SK-N-SH (cell line): ENCODE measurements around the gene SRRM2. TPM values are rescaled to one million over a fixed set of nuclear protein-coding genes. Genes with fewer than 3 reads are reported as not detected.
A peak's percentile ranks its signal among the peaks of the same experiment; 100 is the strongest.

ENCODE experiments used
- CTCF ChIA-PET: fragments of 300-600, 350-600 bp; formaldehyde crosslinking; extraction: SDS; loops from one replicate; lab custom pipeline; 2021; lab: Yijun Ruan, JAX
- POLR2A ChIA-PET: fragments of 350-600 bp; sonication (Branson Sonifier 250); formaldehyde crosslinking; extraction: SDS; loops from one replicate; lab custom pipeline; 2020; ENCODE audit warnings: antibody characterized with exemption, inconsistent platforms; lab: Yijun Ruan, JAX
- DNase-seq: peaks from one replicate; pipeline ENCODE4 v3.0.0; 2012
- H2AFZ ChIP-seq: fragments of 200-600 bp; sonication (generic); 2 replicates; pipeline ENCODE4 v1.8.1; 2016; ENCODE audit warnings: antibody characterized with exemption, mild to moderate bottlenecking, low read depth
- H3F3A ChIP-seq: fragments of 200-600 bp; sonication (generic); replicated peaks from 2 replicates; pipeline ENCODE3; 2016; ENCODE audit warnings: antibody characterized with exemption, mild to moderate bottlenecking; ENCODE audit not compliant: insufficient read depth
- H3K27ac ChIP-seq, 2 experiments: fragments of 200-500 bp in 1 of 2; fragments of 200-600 bp in 1 of 2; sonication (Bioruptor generic) in 1 of 2; sonication (generic), shearing (Covaris generic) in 1 of 2; 2 replicates each; pipeline versions ENCODE4 v1.5.1 to v1.6.1; 2014 to 2016; ENCODE audit warnings: low read depth in 2 of 2, inconsistent platforms in 1 of 2, low read length in 1 of 2, mild to moderate bottlenecking in 1 of 2, mixed read lengths in 1 of 2
- H3K27me3 ChIP-seq: fragments of 200-600 bp; sonication (generic), shearing (Covaris generic); 2 replicates; pipeline ENCODE4 v1.6.1; 2016; ENCODE audit warnings: mixed run types; ENCODE audit not compliant: insufficient read depth
- H3K36me3 ChIP-seq, 2 experiments: fragments of 200-500 bp in 1 of 2; fragments of 200-600 bp in 1 of 2; sonication (Bioruptor generic) in 1 of 2; sonication (generic) in 1 of 2; replicated peaks in 1 of 2; 2 replicates each; pipeline versions ENCODE3 to v1.5.1; 2014 to 2016; ENCODE audit warnings: low read length in 1 of 2, mild to moderate bottlenecking in 1 of 2; ENCODE audit not compliant: insufficient read depth in 2 of 2, control insufficient read depth in 1 of 2
- H3K4me1 ChIP-seq, 2 experiments: fragments of 200-500 bp in 1 of 2; fragments of 200-600 bp in 1 of 2; sonication (Bioruptor generic) in 1 of 2; sonication (generic), shearing (Covaris generic) in 1 of 2; 2 replicates each; pipeline versions ENCODE4 v1.5.1 to v1.6.1; 2014 to 2016; ENCODE audit warnings: low read depth in 1 of 2, low read length in 1 of 2, mixed run types in 1 of 2; ENCODE audit not compliant: insufficient read depth in 2 of 2, control insufficient read depth in 1 of 2
- H3K4me2 ChIP-seq: fragments of 200-600 bp; sonication (generic), shearing (Covaris generic); 2 replicates; pipeline ENCODE4 v1.6.1; 2017; ENCODE audit warnings: mixed run types
- H3K4me3 ChIP-seq, 2 experiments: fragments of 200-500 bp in 1 of 2; fragments of 200-600 bp in 1 of 2; sonication (Bioruptor generic) in 1 of 2; sonication (generic), shearing (Covaris generic) in 1 of 2; 2 replicates each; pipeline versions ENCODE4 v1.5.1 to v1.8.1; 2014 to 2016; ENCODE audit warnings: low read depth in 2 of 2, inconsistent platforms in 1 of 2, low read length in 1 of 2, mild to moderate bottlenecking in 1 of 2, mixed read lengths in 1 of 2, moderate library complexity in 1 of 2
- H3K79me2 ChIP-seq: fragments of 200-600 bp; sonication (generic); 2 replicates; pipeline ENCODE4 v1.8.1; 2017; ENCODE audit warnings: mild to moderate bottlenecking; ENCODE audit not compliant: insufficient read depth
- H3K9ac ChIP-seq: fragments of 200-600 bp; sonication (generic); 2 replicates; pipeline ENCODE4 v1.6.1; 2017; ENCODE audit warnings: mixed run types
- H3K9me2 ChIP-seq: fragments of 200-600 bp; sonication (generic); 2 replicates; pipeline ENCODE4 v1.6.1; 2017; ENCODE audit warnings: mixed run types
- H3K9me3 ChIP-seq: fragments of 200-600 bp; sonication (generic); 2 replicates; pipeline ENCODE4 v1.6.1; 2017; ENCODE audit warnings: mixed run types, mild to moderate bottlenecking, moderate library complexity
- H4K20me1 ChIP-seq: fragments of 200-600 bp; sonication (generic); 2 replicates; pipeline ENCODE4 v1.6.1; 2017; ENCODE audit warnings: mild to moderate bottlenecking, mixed run types; ENCODE audit not compliant: insufficient read depth
- CHD2 ChIP-seq: fragments of 150-350 bp; IDR thresholded peaks from 2 replicates; pipeline ENCODE4 v1.6.1; 2018; ENCODE audit warnings: low read length; ENCODE audit not compliant: partially characterized antibody
- ELF1 ChIP-seq: IDR thresholded peaks from 2 replicates; pipeline ENCODE4 v1.4.0; 2012
- EP300 ChIP-seq, 2 experiments: IDR thresholded peaks; 2 replicates each; pipeline versions ENCODE4 v1.4.0 to v1.6.1; 2012; ENCODE audit warnings: borderline replicate concordance in 1 of 2, low read depth in 1 of 2, low read length in 1 of 2
- EZH2phosphoT487 ChIP-seq: fragments of 200-600 bp; sonication (generic); IDR thresholded peaks from 2 replicates; pipeline ENCODE4 v1.6.1; 2017; ENCODE audit warnings: low read depth, mixed run types, mild to moderate bottlenecking, antibody characterized with exemption, moderate library complexity, borderline replicate concordance
- FOSL2 ChIP-seq: IDR thresholded peaks from 2 replicates; pipeline ENCODE4 v1.4.0; 2012; ENCODE audit warnings: low read depth, mild to moderate bottlenecking, moderate library complexity, borderline replicate concordance
- FOXM1 ChIP-seq: IDR thresholded peaks from 2 replicates; pipeline ENCODE4 v1.4.0; 2012; ENCODE audit warnings: low read depth, mild to moderate bottlenecking
- GATA2 ChIP-seq: sonication (generic); formaldehyde crosslinking; IDR thresholded peaks from 2 replicates; pipeline ENCODE4 v1.5.0; 2020; ENCODE audit warnings: mild to moderate bottlenecking, missing genetic modification reagents
- MEF2A ChIP-seq: IDR thresholded peaks from 2 replicates; pipeline ENCODE4 v1.4.0; 2012; ENCODE audit warnings: low read depth, borderline replicate concordance
- MXI1 ChIP-seq: IDR thresholded peaks from 2 replicates; pipeline ENCODE4 v1.6.1; 2012; ENCODE audit warnings: mild to moderate bottlenecking, low read depth, low read length, improper control_type of control experiment
- NRF1 ChIP-seq: IDR thresholded peaks from 2 replicates; pipeline ENCODE4 v1.6.1; 2012; ENCODE audit warnings: low read depth, mild to moderate bottlenecking, low read length
- RAD21 ChIP-seq: IDR thresholded peaks from 2 replicates; pipeline ENCODE4 v1.6.1; 2012; ENCODE audit warnings: mild to moderate bottlenecking, low read length
- RFX5 ChIP-seq: IDR thresholded peaks from 2 replicates; pipeline ENCODE4 v1.6.1; 2012; ENCODE audit warnings: mild to moderate bottlenecking, improper control_type of control experiment, low read length
- SMC3 ChIP-seq: IDR thresholded peaks from 2 replicates; pipeline ENCODE4 v1.6.1; 2012; ENCODE audit warnings: low read depth, low read length, improper control_type of control experiment
- TCF12 ChIP-seq: IDR thresholded peaks from 2 replicates; pipeline ENCODE4 v1.4.0; 2012
- YY1 ChIP-seq: IDR thresholded peaks from 2 replicates; pipeline ENCODE4 v1.4.0; 2012; ENCODE audit warnings: low read depth, mild to moderate bottlenecking
- WGBS: methylation state at CpG from one replicate; pipeline ENCODE4 v1.1.6; 2017; ENCODE audit warnings: low lambda C conversion rate; 5-methylcytosine and 5-hydroxymethylcytosine counted together
- polyA plus RNA-seq, 3 experiments: library from polyadenylated mRNA; depleted of rRNA; stranded (reverse); fragments of >200 nt; gene quantifications; 2 replicates each; pipeline ENCODE4 v1.2.3, GENCODE V29; 2012
- TF ChIP-seq, protein P1 (sequence below): IDR thresholded peaks from 2 replicates; pipeline ENCODE4 v1.4.0; 2012; ENCODE audit warnings: low read depth, borderline replicate concordance
- TF ChIP-seq, protein P2 (sequence below): IDR thresholded peaks from 2 replicates; pipeline ENCODE4 v1.4.0; 2012; ENCODE audit warnings: low read depth, borderline replicate concordance
- TF ChIP-seq, protein P3 (sequence below): fragments of 200-600 bp; sonication (generic); IDR thresholded peaks from 2 replicates; pipeline ENCODE4 v1.6.1; 2017; ENCODE audit warnings: antibody characterized with exemption, mild to moderate bottlenecking, moderate library complexity

The SRRM2 gene
- polyA plus RNA-seq, 1 of the 3 experiments (the other 2 are of a cell fraction): 143 TPM

- no peaks in the 10 kb centered on the region for H3K9me2 ChIP-seq
- H3K4me3 ChIP-seq: no peak overlapping the region
- no peak for TF ChIP-seq MXI1
- no peak for TF ChIP-seq RAD21
- TF ChIP-seq YY1: no peak
- no peak for TF ChIP-seq GATA2
- TF ChIP-seq FOXM1: no peak
- no peak for TF ChIP-seq MEF2A
- TF ChIP-seq TCF12: no peak
- no peak for TF ChIP-seq SMC3
- TF ChIP-seq CHD2: no peak
- TF ChIP-seq FOSL2: no peak
- no peak for TF ChIP-seq ELF1
- TF ChIP-seq, protein P1, sequence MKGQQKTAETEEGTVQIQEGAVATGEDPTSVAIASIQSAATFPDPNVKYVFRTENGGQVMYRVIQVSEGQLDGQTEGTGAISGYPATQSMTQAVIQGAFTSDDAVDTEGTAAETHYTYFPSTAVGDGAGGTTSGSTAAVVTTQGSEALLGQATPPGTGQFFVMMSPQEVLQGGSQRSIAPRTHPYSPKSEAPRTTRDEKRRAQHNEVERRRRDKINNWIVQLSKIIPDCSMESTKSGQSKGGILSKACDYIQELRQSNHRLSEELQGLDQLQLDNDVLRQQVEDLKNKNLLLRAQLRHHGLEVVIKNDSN: no peak
- TF ChIP-seq RFX5: no peak
- TF ChIP-seq, protein P2, sequence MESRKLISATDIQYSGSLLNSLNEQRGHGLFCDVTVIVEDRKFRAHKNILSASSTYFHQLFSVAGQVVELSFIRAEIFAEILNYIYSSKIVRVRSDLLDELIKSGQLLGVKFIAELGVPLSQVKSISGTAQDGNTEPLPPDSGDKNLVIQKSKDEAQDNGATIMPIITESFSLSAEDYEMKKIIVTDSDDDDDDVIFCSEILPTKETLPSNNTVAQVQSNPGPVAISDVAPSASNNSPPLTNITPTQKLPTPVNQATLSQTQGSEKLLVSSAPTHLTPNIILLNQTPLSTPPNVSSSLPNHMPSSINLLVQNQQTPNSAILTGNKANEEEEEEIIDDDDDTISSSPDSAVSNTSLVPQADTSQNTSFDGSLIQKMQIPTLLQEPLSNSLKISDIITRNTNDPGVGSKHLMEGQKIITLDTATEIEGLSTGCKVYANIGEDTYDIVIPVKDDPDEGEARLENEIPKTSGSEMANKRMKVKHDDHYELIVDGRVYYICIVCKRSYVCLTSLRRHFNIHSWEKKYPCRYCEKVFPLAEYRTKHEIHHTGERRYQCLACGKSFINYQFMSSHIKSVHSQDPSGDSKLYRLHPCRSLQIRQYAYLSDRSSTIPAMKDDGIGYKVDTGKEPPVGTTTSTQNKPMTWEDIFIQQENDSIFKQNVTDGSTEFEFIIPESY: no peak
- no peaks in the 10 kb centered on the region for H4K20me1 ChIP-seq
- H3K79me2 ChIP-seq: no peaks in the 10 kb centered on the region
- WGBS: 49% methylated on average over 7 of the region's 7 CpGs
- CTCF ChIA-PET: interaction anchor here (2.0 kb wide), 1 partner anchor 73 kb away, joined by 8 read pairs; no protein-coding TSS in a partner anchor
- no peaks in the 10 kb centered on the region for H3K36me3 ChIP-seq
- no peaks in the 10 kb centered on the region for H3F3A ChIP-seq
- peaks cover 7% of the 10 kb centered on the region; the same call in 1 of the 2 replicates for H3K27me3 ChIP-seq
- H3K9me3 ChIP-seq: no peaks in the 10 kb centered on the region
- H3K4me1 ChIP-seq: peaks cover 0 to 7% of the 10 kb centered on the region in 2 experiments; a peak in 1 of 4 replicates
- DNase-seq: no peak
- H3K4me2 ChIP-seq: no peak overlapping the region
- H3K27ac ChIP-seq: no peak overlapping the region
- no peak overlapping the region for H2AFZ ChIP-seq
- no peak overlapping the region for H3K9ac ChIP-seq
- POLR2A ChIA-PET: no interaction called here
Observed at GRCh38 chr16:2795395-2796143, 43.1 kb downstream of the SRRM2 start.

- Histone ChIP-seq H3F3A (no peaks in the 10 kb centered on the region), H3K4me1 (peaks cover 0 to 7% of the 10 kb centered on the region in 2 experiments; a peak in 1 of 4 replicates), H3K36me3 (no peaks in the 10 kb centered on the region), H3K27me3 (no peaks in the 10 kb centered on the region), H3K4me2 (no peak overlapping the region), H3K4me3 (no peak overlapping the region), H3K9me3 (no peaks in the 10 kb centered on the region), H4K20me1 (no peaks in the 10 kb centered on the region), H3K9ac (no peak overlapping the region), H2AFZ (no peak overlapping the region), H3K9me2 (no peaks in the 10 kb centered on the region), H3K27ac (peak overlapping the region in 1 of 2 experiments; percentile 79; a peak in 2 of 4 replicates), H3K79me2 (no peaks in the 10 kb centered on the region)
- WGBS: 97% methylated on average over 18 of the region's 39 CpGs
- TF ChIP-seq MEF2A: no peak
- TF ChIP-seq, protein P3, sequence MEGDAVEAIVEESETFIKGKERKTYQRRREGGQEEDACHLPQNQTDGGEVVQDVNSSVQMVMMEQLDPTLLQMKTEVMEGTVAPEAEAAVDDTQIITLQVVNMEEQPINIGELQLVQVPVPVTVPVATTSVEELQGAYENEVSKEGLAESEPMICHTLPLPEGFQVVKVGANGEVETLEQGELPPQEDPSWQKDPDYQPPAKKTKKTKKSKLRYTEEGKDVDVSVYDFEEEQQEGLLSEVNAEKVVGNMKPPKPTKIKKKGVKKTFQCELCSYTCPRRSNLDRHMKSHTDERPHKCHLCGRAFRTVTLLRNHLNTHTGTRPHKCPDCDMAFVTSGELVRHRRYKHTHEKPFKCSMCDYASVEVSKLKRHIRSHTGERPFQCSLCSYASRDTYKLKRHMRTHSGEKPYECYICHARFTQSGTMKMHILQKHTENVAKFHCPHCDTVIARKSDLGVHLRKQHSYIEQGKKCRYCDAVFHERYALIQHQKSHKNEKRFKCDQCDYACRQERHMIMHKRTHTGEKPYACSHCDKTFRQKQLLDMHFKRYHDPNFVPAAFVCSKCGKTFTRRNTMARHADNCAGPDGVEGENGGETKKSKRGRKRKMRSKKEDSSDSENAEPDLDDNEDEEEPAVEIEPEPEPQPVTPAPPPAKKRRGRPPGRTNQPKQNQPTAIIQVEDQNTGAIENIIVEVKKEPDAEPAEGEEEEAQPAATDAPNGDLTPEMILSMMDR: no peak
- no peak for TF ChIP-seq EP300 (IDR thresholded peaks at IDR 0.05; ENCODE audit: borderline replicate concordance in 1 of 2, low read depth in 1 of 2, low read length in 1 of 2)
- TF ChIP-seq NRF1: no peak
- no peak for TF ChIP-seq EZH2phosphoT487
- no peak for TF ChIP-seq YY1
- ChIA-PET POLR2A (no interaction called here), CTCF (interaction anchor here (1.1 to 1.7 kb wide), 4 partner anchors 8 to 40 kb away, joined by 3 to 5 read pairs (median 4); partner anchors contain the start of gene PRSS33)
- no peak for DNase-seq
Observed at GRCh38 chr16:2798723-2799204, 46.3 kb downstream of the SRRM2 start.
